Gastroesophageal sphincter (tissue), 4 donors: ENCODE results near the gene TOMM20. TPM values are rescaled to one million over a fixed set of nuclear protein-coding genes. Genes with fewer than 3 reads are reported as not detected.

ENCODE experiments used
- ATAC-seq: fragments of 150-250 bp; one replicate; pipeline ENCODE4 v1.9.1; 2016; ENCODE audit warnings: mild to moderate bottlenecking, moderate library complexity
- H3K27ac ChIP-seq, 4 donors: fragments of 200-600 bp; sonication (generic) in 3 of 4; 1 replicate in 3 of 4; 2 replicates in 1 of 4; pipeline ENCODE4 v1.5.1; 2016 to 2019
- H3K27me3 ChIP-seq: fragments of 200-600 bp; sonication (generic); one replicate; pipeline ENCODE4 v1.5.1; 2019
- H3K36me3 ChIP-seq, 2 donors: fragments of 200-600 bp; sonication (generic); one replicate each; pipeline ENCODE4 v1.5.1; 2019; ENCODE audit warnings: control low read depth in 1 of 2
- H3K4me1 ChIP-seq, 3 donors: fragments of 200-600 bp; sonication (generic); 1 replicate in 2 of 3; 2 replicates in 1 of 3; pipeline ENCODE4 v1.5.1; 2016 to 2019; ENCODE audit warnings: control low read depth in 2 of 3
- H3K4me3 ChIP-seq, 2 donors: fragments of 200-600 bp; sonication (generic); one replicate each; pipeline ENCODE4 v1.5.1; 2019; ENCODE audit warnings: mild to moderate bottlenecking in 1 of 2, moderate library complexity in 1 of 2
- H3K9me3 ChIP-seq, 3 donors: fragments of 200-600 bp; sonication (generic); one replicate each; pipeline ENCODE4 v1.5.1; 2017 to 2019; ENCODE audit warnings: control low read depth in 2 of 3
- CTCF ChIP-seq, 4 experiments: fragments of 200-600 bp in 2 of 4; fragments of 450-650 bp in 2 of 4; sonication (generic) in 1 of 4; IDR thresholded peaks; one replicate each; pipeline ENCODE4 v1.5.1; 2017 to 2019; ENCODE audit warnings: antibody characterized with exemption in 4 of 4, mild to moderate bottlenecking in 2 of 4, moderate library complexity in 2 of 4
- EP300 ChIP-seq: sonication (generic); formaldehyde crosslinking; IDR thresholded peaks from one replicate; pipeline ENCODE4 v1.6.1; 2017; ENCODE audit warnings: antibody characterized with exemption, mild to moderate bottlenecking
- POLR2A ChIP-seq, 2 donors: fragments of 450-650 bp; IDR thresholded peaks; one replicate each; pipeline ENCODE4 v1.6.1; 2017; ENCODE audit warnings: antibody characterized with exemption in 2 of 2, mild to moderate bottlenecking in 2 of 2, moderate library complexity in 1 of 2
- POLR2AphosphoS5 ChIP-seq: sonication (generic); formaldehyde crosslinking; IDR thresholded peaks from one replicate; pipeline ENCODE4 v1.6.1; 2017; ENCODE audit warnings: antibody characterized with exemption
- WGBS, 2 donors: methylation state at CpG; one replicate each; pipeline ENCODE4 v1.1.5; 2018; ENCODE audit warnings: low coverage in 1 of 2; 5-methylcytosine and 5-hydroxymethylcytosine counted together
- total RNA-seq, 4 donors: library from RNA; depleted of rRNA; stranded (reverse); fragments of >200 nt; gene quantifications; one replicate each; pipeline ENCODE4 v1.1.0, GENCODE V29; 2016

The TOMM20 gene
- 100 to 1,000 TPM in 2 of 4 donors, 10 to 100 TPM in 2; 57.8 to 111 (median 99.1) TPM for total RNA-seq

DNA sequence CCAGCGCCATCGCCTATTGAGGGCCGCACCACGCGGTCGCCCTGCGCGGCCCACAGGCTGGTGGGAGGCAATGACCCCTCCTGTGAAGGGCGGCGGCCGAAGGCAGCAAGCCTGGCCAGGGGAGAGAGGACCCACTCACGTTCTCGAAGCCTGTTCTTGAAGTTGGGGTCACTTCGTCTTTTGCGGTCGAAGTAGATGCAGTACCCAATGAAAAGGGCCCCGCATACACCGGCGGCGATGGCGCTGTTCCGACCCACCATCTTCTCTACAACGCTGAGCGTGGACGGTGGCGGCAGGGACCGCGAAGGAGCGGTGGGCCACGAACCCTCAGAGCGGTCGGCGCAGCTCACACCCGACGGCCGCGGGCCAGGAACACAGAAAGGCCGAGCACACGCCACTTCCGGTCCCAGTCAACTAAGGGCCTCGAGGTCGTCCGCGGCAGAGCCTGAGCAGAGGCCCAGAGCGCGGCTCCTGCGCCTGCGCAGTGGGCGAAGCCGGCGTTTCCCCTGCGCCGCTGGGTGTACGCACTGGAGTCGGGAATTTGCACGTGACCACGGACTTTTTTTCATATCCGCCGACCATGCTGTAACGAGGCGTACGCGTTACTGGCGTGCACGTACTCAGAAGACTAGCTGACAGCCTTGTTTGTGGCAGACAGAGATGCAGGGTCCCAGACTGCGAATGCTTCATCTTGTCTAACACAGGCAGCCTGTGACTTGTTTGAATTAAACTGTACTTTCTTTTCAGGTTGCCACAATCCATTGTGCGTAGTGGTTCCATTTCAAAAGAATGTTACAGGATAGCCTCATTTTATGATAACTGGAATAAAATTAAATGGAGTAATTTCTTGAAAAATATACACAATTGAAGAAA, at the start of gene TOMM20:
Gene TOMM20, minus strand, starts transcription at position 382 of the 873 bp plus-strand sequence. Its CDS starts 122 bp downstream, at position 260.
- ATAC-seq, result peak; percentile 99
- Histone ChIP-seq H3K27me3 (no peaks in the 10 kb centered on the region), H3K9me3 (no peaks in the 10 kb centered on the region), H3K36me3 (peaks cover 0 to 48% of the 10 kb centered on the region in 2 donors), H3K27ac (peak within 1 kb of the TSS; percentile 67 to 94 (median 88)), H3K4me1 (peaks cover 0 to 46% (median 11%) of the 10 kb centered on the region in 3 donors), H3K4me3 (peak within 1 kb of the TSS; percentile 61 to 80)
- TF ChIP-seq POLR2A (IDR thresholded peaks at IDR 0.05), result peak; percentile 83 to 87
- peak; percentile 91 for TF ChIP-seq POLR2AphosphoS5
- no peak for TF ChIP-seq CTCF (IDR thresholded peaks at IDR 0.05)
- TF ChIP-seq EP300, result no peak
- WGBS, 2 donors, result 3 to 18% methylated on average over 2 to 21 of the region's 67 CpGs

GRCh38 chr1:235176486-235176885, 47.8 kb upstream of the TOMM20 start:
- H3K4me3 ChIP-seq, result no peak overlapping the region
- no peak for TF ChIP-seq CTCF (IDR thresholded peaks at IDR 0.05)
- WGBS, 2 donors, result 90% methylated on average over 2 of the region's 7 CpGs; no CpG with 5 or more reads in 1 of the 2 donors
- no peaks in the 10 kb centered on the region for H3K9me3 ChIP-seq
- peaks cover 5 to 71% of the 10 kb centered on the region in 2 donors for H3K36me3 ChIP-seq
- H3K4me1 ChIP-seq, result no peaks in the 10 kb centered on the region
- no peak overlapping the region for H3K27ac ChIP-seq
- ATAC-seq, result no peak
- H3K27me3 ChIP-seq, result no peaks in the 10 kb centered on the region

- Histone ChIP-seq H3K4me3 (no peak overlapping the region), H3K4me1 (no peaks in the 10 kb centered on the region), H3K36me3 (peaks cover 5 to 83% of the 10 kb centered on the region in 2 donors), H3K27ac (no peak overlapping the region), H3K27me3 (no peaks in the 10 kb centered on the region), H3K9me3 (no peaks in the 10 kb centered on the region)
- no peak for ATAC-seq
- TF ChIP-seq POLR2AphosphoS5 (no peak), EP300 (no peak), POLR2A (IDR thresholded peaks at IDR 0.05) (no peak), CTCF (IDR thresholded peaks at IDR 0.05) (no peak)
These were observed 41.3 kb upstream of the TOMM20 start for GRCh38 chr1:235169986-235170385.

DNA sequence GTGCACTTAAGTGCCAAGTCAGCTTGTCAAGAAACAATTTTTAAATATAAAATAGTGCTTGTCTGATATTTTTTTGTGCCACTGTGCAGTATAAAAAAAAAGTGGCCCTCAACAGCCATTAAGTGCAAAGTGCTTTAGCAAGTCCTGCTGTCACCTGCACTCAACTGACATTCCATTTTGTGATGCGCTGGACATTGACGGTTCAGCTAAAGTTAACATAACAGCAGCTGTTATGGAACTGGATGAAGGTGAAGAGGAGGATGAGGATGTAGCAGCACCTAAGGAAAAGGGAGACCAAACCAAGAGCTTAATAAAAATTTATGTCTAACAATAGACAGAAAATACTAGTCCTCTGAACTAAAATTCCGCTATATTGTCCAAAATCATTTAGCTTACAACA, 39.7 kb upstream of the TOMM20 start:
- peaks cover 5 to 71% of the 10 kb centered on the region in 2 donors for H3K36me3 ChIP-seq
- no peak overlapping the region for H3K4me3 ChIP-seq
- WGBS, 2 donors, result 83 to 94% methylated on average over 1 to 3 of the region's 3 CpGs
- TF ChIP-seq POLR2AphosphoS5 (no peak), CTCF (IDR thresholded peaks at IDR 0.05) (no peak), POLR2A (IDR thresholded peaks at IDR 0.05) (no peak), EP300 (no peak)
- H3K27me3 ChIP-seq, result no peaks in the 10 kb centered on the region
- no peaks in the 10 kb centered on the region for H3K9me3 ChIP-seq
- no peak for ATAC-seq
- no peaks in the 10 kb centered on the region for H3K4me1 ChIP-seq
- H3K27ac ChIP-seq, result no peak overlapping the region
